Right atrium auricular region (tissue), 2 donors: Measurements from ENCODE around the gene NTNG1. TPM values are rescaled to one million over a fixed set of nuclear protein-coding genes. Genes with fewer than 3 reads are reported as not detected.

ENCODE experiments used
- DNase-seq: peaks from one replicate; pipeline ENCODE4 v3.0.0-alpha.2; 2019; ENCODE audit warnings: low spot score
- H3K27ac ChIP-seq, 2 donors: fragments of 200-600 bp; sonication (generic); 1 replicate in 1 of 2; 2 replicates in 1 of 2; pipeline ENCODE4 v1.5.1; 2016 to 2019
- H3K27me3 ChIP-seq, 2 donors: fragments of 200-600 bp; sonication (generic); one replicate each; pipeline versions ENCODE4 v1.5.1 to v1.6.0; 2017 to 2019
- H3K36me3 ChIP-seq: fragments of 200-600 bp; sonication (generic); one replicate; pipeline ENCODE4 v1.5.1; 2016
- H3K4me1 ChIP-seq, 2 donors: fragments of 200-600 bp; sonication (generic); one replicate each; pipeline versions ENCODE4 v1.5.1 to v1.6.0; 2017 to 2019
- H3K4me3 ChIP-seq, 2 donors: fragments of 200-600 bp; sonication (generic); 1 replicate in 1 of 2; 2 replicates in 1 of 2; pipeline ENCODE4 v1.5.1; 2017 to 2019; ENCODE audit warnings: mild to moderate bottlenecking in 1 of 2, moderate library complexity in 1 of 2
- H3K9me3 ChIP-seq, 2 donors: fragments of 200-600 bp; sonication (generic); one replicate each; pipeline ENCODE4 v1.5.1; 2019
- CTCF ChIP-seq, 2 donors: fragments of 200-600 bp; sonication (generic); IDR thresholded peaks; one replicate each; pipeline ENCODE4 v1.5.1; 2019; ENCODE audit warnings: antibody characterized with exemption in 2 of 2
- total RNA-seq, 2 donors: library from RNA; depleted of rRNA; stranded (reverse); fragments of >200 nt; gene quantifications; one replicate each; pipeline ENCODE4 v1.1.0, GENCODE V29; 2016

Gene NTNG1
- total RNA-seq, 2 donors from 2014 or later: 1.8 to 2.6 TPM

- H3K27me3 ChIP-seq: no peaks in the 10 kb centered on the region
These were observed 201.5 kb downstream of the NTNG1 start for GRCh38 chr1:107342316-107342715.

GRCh38 chr1:107342768-107343167 is 201.9 kb downstream of the NTNG1 start:
- Histone ChIP-seq H3K9me3 (no peaks in the 10 kb centered on the region), H3K27me3 (no peaks in the 10 kb centered on the region), H3K27ac (no peak overlapping the region), H3K4me1 (no peaks in the 10 kb centered on the region), H3K36me3 (no peaks in the 10 kb centered on the region), H3K4me3 (no peak overlapping the region)
- DNase-seq: no peak
- no peak for TF ChIP-seq CTCF (IDR thresholded peaks at IDR 0.05)

More at GRCh38 chr1:107342316-107342715, 201.5 kb downstream of the NTNG1 start:
- Histone ChIP-seq H3K36me3 (no peaks in the 10 kb centered on the region), H3K9me3 (no peaks in the 10 kb centered on the region), H3K27ac (no peak overlapping the region), H3K4me3 (no peak overlapping the region), H3K4me1 (no peaks in the 10 kb centered on the region)
- DNase-seq: no peak
- TF ChIP-seq CTCF (IDR thresholded peaks at IDR 0.05): no peak

GRCh38 chr1:107343601-107344000 is 202.8 kb downstream of the NTNG1 start:
- DNase-seq: no peak
- no peaks in the 10 kb centered on the region for H3K9me3 ChIP-seq
- TF ChIP-seq CTCF (IDR thresholded peaks at IDR 0.05): no peak
- no peaks in the 10 kb centered on the region for H3K4me1 ChIP-seq
- no peak overlapping the region for H3K27ac ChIP-seq
- no peaks in the 10 kb centered on the region for H3K36me3 ChIP-seq
- H3K4me3 ChIP-seq: no peak overlapping the region
- H3K27me3 ChIP-seq: no peaks in the 10 kb centered on the region

- H3K27me3 ChIP-seq: no peaks in the 10 kb centered on the region
- TF ChIP-seq CTCF (IDR thresholded peaks at IDR 0.05): no peak
- H3K4me1 ChIP-seq: no peaks in the 10 kb centered on the region
- no peaks in the 10 kb centered on the region for H3K9me3 ChIP-seq
- H3K27ac ChIP-seq: no peak overlapping the region
- H3K36me3 ChIP-seq: no peaks in the 10 kb centered on the region
- no peak overlapping the region for H3K4me3 ChIP-seq
- DNase-seq: no peak
These were observed 203.5 kb downstream of the NTNG1 start for GRCh38 chr1:107344268-107344760.

GRCh38 chr1:107344836-107345235 is 204.0 kb downstream of the NTNG1 start:
- TF ChIP-seq CTCF (IDR thresholded peaks at IDR 0.05): no peak
- Histone ChIP-seq H3K4me1 (no peaks in the 10 kb centered on the region), H3K9me3 (no peaks in the 10 kb centered on the region), H3K27me3 (no peaks in the 10 kb centered on the region), H3K36me3 (no peaks in the 10 kb centered on the region), H3K4me3 (no peak overlapping the region), H3K27ac (no peak overlapping the region)
- no peak for DNase-seq

GRCh38 chr1:107352850-107353249 is 212.0 kb downstream of the NTNG1 start:
- Histone ChIP-seq H3K4me3 (no peak overlapping the region), H3K36me3 (no peaks in the 10 kb centered on the region), H3K27me3 (no peaks in the 10 kb centered on the region), H3K4me1 (no peaks in the 10 kb centered on the region), H3K27ac (no peak overlapping the region), H3K9me3 (no peaks in the 10 kb centered on the region)
- no peak for TF ChIP-seq CTCF (IDR thresholded peaks at IDR 0.05)
- no peak for DNase-seq
